AG08396 (cell line): ENCODE results near the gene KAT6B.

Experiments
- DNase-seq: peaks from one replicate; pipeline ENCODE4 v3.0.0; 2012; ENCODE audit warnings: low spot score, mixed read lengths

Gene KAT6B

GRCh38 chr10:75015442-75015841 lies 189.0 kb downstream of the KAT6B start:
- DNase-seq = no peak

- no peak for DNase-seq
Measured at GRCh38 chr10:75016325-75016724, 189.9 kb downstream of the KAT6B start.

GRCh38 chr10:75018251-75018650 lies 191.9 kb downstream of the KAT6B start:
- no peak for DNase-seq

- no peak for DNase-seq
Measured at GRCh38 chr10:75018686-75019307, 192.4 kb downstream of the KAT6B start.

GRCh38 chr10:75019370-75019769 lies 193.0 kb downstream of the KAT6B start:
- no peak for DNase-seq

GRCh38 chr10:75020168-75020567 lies 193.8 kb downstream of the KAT6B start:
- no peak for DNase-seq

GRCh38 chr10:75021379-75022249 lies 195.2 kb downstream of the KAT6B start:
- DNase-seq = no peak

GRCh38 chr10:75023074-75023473 lies 196.7 kb downstream of the KAT6B start:
- DNase-seq = no peak

GRCh38 chr10:75024971-75025523 lies 198.6 kb downstream of the KAT6B start:
- no peak for DNase-seq

GRCh38 chr10:75028049-75028448 lies 201.6 kb downstream of the KAT6B start:
- DNase-seq = no peak

GRCh38 chr10:75028748-75029147 lies 202.3 kb downstream of the KAT6B start:
- DNase-seq = no peak

- no peak for DNase-seq
Measured at GRCh38 chr10:75029420-75029819, 203.0 kb downstream of the KAT6B start.

- DNase-seq = no peak
Measured at GRCh38 chr10:75029857-75030256, 203.5 kb downstream of the KAT6B start.

- DNase-seq = no peak
Measured at GRCh38 chr10:75030371-75030770, 204.0 kb downstream of the KAT6B start.

GRCh38 chr10:75032119-75032518 lies 205.7 kb downstream of the KAT6B start:
- no peak for DNase-seq

- no peak for DNase-seq
Measured at GRCh38 chr10:75032813-75033212, 206.4 kb downstream of the KAT6B start.

GRCh38 chr10:75033399-75034130 lies 207.2 kb downstream of the KAT6B start:
- no peak for DNase-seq

- no peak for DNase-seq
Measured at GRCh38 chr10:75034131-75034512, 207.7 kb downstream of the KAT6B start.

- DNase-seq = no peak
Measured at GRCh38 chr10:75034714-75035258, 208.4 kb downstream of the KAT6B start.

- peak; percentile 68 for DNase-seq
Measured at GRCh38 chr10:75035975-75036708, 209.7 kb downstream of the KAT6B start.
